GM13977 (cell line): ENCODE measurements around the gene CISD2.
"Not testable (repeated sequence)": the region's sequence is repeated elsewhere in the genome, so short reads cannot be mapped to it uniquely, and the experiment has no call there.

ENCODE experiments used
- DNase-seq: peaks from one replicate; pipeline ENCODE4 v3.0.0; 2012; ENCODE audit warnings: low spot score
- CTCF ChIP-seq: IDR thresholded peaks from 2 replicates; pipeline ENCODE4 v1.5.1; 2012; ENCODE audit warnings: mild to moderate bottlenecking, control low read depth; ENCODE audit not compliant: insufficient read depth; ENCODE audit errors: extremely low read depth, missing control alignments
- in situ Hi-C: fragments of 300-500 bp; cut with MboI; formaldehyde crosslinking; loops from one replicate; pipeline ENCODE4 v1.12.0; 2022; ENCODE audit warnings: low sequenced_read_pairs, low pct_unique_long_range_greater_than_20kb, mixed read lengths, inconsistent platforms; ENCODE audit not compliant: unreplicated experiment

The CISD2 gene

DNA sequence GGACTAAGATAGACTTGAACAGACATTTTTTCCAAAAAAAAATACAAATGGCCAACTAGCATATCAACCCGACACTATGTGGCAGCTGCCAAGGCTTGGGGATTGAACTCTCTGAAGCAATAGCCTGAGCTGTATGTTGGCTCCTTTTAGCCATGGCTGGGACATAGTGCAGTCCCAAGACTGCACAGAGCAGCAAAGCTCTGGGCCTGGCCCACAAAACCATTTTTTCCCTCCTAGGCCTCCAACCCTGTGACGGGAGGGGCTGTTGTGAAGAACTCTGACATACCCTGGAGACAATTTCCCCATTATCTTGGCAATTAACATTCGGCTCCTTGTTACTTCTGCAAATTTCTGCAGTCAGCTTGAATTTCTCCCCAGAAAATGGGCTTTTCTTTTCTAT, 50.1 kb downstream of the CISD2 start:
- in situ Hi-C loops, result no loop called here
- TF ChIP-seq CTCF, result no peak
- DNase-seq, result no peak

GRCh38 chr4:102919697-102920096, 50.9 kb downstream of the CISD2 start:
- not testable (repeated sequence) for DNase-seq

DNA sequence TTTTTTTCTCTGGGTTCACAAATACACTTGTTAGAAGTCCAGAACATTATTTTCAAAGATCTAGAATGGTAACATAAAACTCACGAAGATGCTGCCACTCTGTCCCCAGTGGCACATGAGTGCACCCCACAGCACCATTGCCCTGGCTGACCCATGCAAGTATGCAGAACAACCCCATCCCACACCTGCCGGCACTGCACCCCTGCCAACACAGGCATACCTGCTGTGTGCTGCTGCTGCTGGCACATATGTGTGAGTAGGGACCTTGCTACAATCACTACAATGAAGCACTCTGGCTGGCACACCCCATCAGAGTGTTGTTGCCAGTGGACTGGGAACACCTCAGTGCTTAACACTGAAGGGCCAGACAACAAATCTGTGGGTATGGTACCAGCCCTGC, 66.9 kb downstream of the CISD2 start:
- TF ChIP-seq CTCF, result no peak
- no peak for DNase-seq
- in situ Hi-C loops, result no loop called here

More at GRCh38 chr4:102919697-102920096, 50.9 kb downstream of the CISD2 start:
- in situ Hi-C loops, result not testable (repeated sequence)

GRCh38 chr4:102938063-102938462, 69.3 kb downstream of the CISD2 start:
- in situ Hi-C loops, DNase-seq: not testable (repeated sequence)
